ENCODE results near the gene RPLP2.

Gene RPLP2

GRCh38 chr11:831118-831864, 21.5 kb downstream of the RPLP2 start:
- H3K4me2 ChIP-seq (ENCODE audit: low read depth, low read length) = peak overlapping the region; percentile 85; the same call in 1 of the 2 replicates

GRCh38 chr11:831961-832528, 22.3 kb downstream of the RPLP2 start:
- Histone ChIP-seq H2AFZ (ENCODE audit: low read length) (peak overlapping the region; percentile 78), H3K27ac (ENCODE audit: low read length) (no peak overlapping the region), H3K36me3 (replicated peaks; ENCODE audit: insufficient read depth, low read length) (no peaks in the 10 kb centered on the region), H3K27me3 (replicated peaks; ENCODE audit: insufficient read depth, low read length) (peaks cover 15% of the 10 kb centered on the region), H3K79me2 (ENCODE audit: low read length) (peaks cover 6% of the 10 kb centered on the region), H3K9ac (ENCODE audit: low read length) (peak overlapping the region; percentile 50; the same call in 1 of the 2 replicates), H4K20me1 (ENCODE audit: insufficient read depth, low read length) (no peaks in the 10 kb centered on the region), H3K4me2 (ENCODE audit: low read depth, low read length) (peak overlapping the region; percentile 90), H3K9me3 (replicated peaks; ENCODE audit: insufficient read depth, low read length) (no peaks in the 10 kb centered on the region), H3K4me1 (ENCODE audit: low read length) (peaks cover 21% of the 10 kb centered on the region), H3K9me2 (replicated peaks; ENCODE audit: insufficient read depth, low read length) (no peaks in the 10 kb centered on the region), H3K4me3 (ENCODE audit: low read length) (peak overlapping the region; percentile 70), H3F3A (ENCODE audit: insufficient read depth, low read length) (peaks cover 5% of the 10 kb centered on the region; the same call in 1 of the 2 replicates)
- no peak for DNase-seq
- TF ChIP-seq EZH2 (optimal IDR thresholded peaks at IDR 0.05; ENCODE audit: low read depth, low read length) (no peak), CTCF (IDR thresholded peaks at IDR 0.05; ENCODE audit: low read length) (no peak), EZH2phosphoT487 (IDR thresholded peaks at IDR 0.05; ENCODE audit: low read length) (no peak)

More at GRCh38 chr11:831118-831864, 21.5 kb downstream of the RPLP2 start:
- Histone ChIP-seq H3K36me3 (replicated peaks; ENCODE audit: insufficient read depth, low read length) (no peaks in the 10 kb centered on the region), H3K27me3 (replicated peaks; ENCODE audit: insufficient read depth, low read length) (peaks cover 15% of the 10 kb centered on the region), H3F3A (ENCODE audit: insufficient read depth, low read length) (peaks cover 8% of the 10 kb centered on the region), H4K20me1 (ENCODE audit: insufficient read depth, low read length) (no peaks in the 10 kb centered on the region), H3K4me1 (ENCODE audit: low read length) (peaks cover 24% of the 10 kb centered on the region), H3K79me2 (ENCODE audit: low read length) (peaks cover 6% of the 10 kb centered on the region), H3K9ac (ENCODE audit: low read length) (no peak overlapping the region), H3K27ac (ENCODE audit: low read length) (no peak overlapping the region), H3K9me2 (replicated peaks; ENCODE audit: insufficient read depth, low read length) (no peaks in the 10 kb centered on the region), H3K4me3 (ENCODE audit: low read length) (no peak overlapping the region), H2AFZ (ENCODE audit: low read length) (no peak overlapping the region), H3K9me3 (replicated peaks; ENCODE audit: insufficient read depth, low read length) (no peaks in the 10 kb centered on the region)
- TF ChIP-seq EZH2 (optimal IDR thresholded peaks at IDR 0.05; ENCODE audit: low read depth, low read length) = no peak
- DNase-seq = no peak

- no peak within 1 kb of the TSS for H3K27ac ChIP-seq (ENCODE audit: low read length)
- TF ChIP-seq EZH2 (optimal IDR thresholded peaks at IDR 0.05; ENCODE audit: low read depth, low read length) (no peak), CTCF (IDR thresholded peaks at IDR 0.05; ENCODE audit: low read length) (no peak), EZH2phosphoT487 (IDR thresholded peaks at IDR 0.05; ENCODE audit: low read length) (no peak)
- no peaks in the 10 kb centered on the region for H3K9me3 ChIP-seq (replicated peaks; ENCODE audit: insufficient read depth, low read length)
- H4K20me1 ChIP-seq (ENCODE audit: insufficient read depth, low read length) = no peaks in the 10 kb centered on the region
- H3K36me3 ChIP-seq (replicated peaks; ENCODE audit: insufficient read depth, low read length) = no peaks in the 10 kb centered on the region
- H3F3A ChIP-seq (ENCODE audit: insufficient read depth, low read length) = peaks cover 5% of the 10 kb centered on the region; the same call in 1 of the 2 replicates
- peak; percentile 59 for DNase-seq
- peak within 1 kb of the TSS; percentile 93 for H3K4me2 ChIP-seq (ENCODE audit: low read depth, low read length)
- H3K9ac ChIP-seq (ENCODE audit: low read length) = peak within 1 kb of the TSS; percentile 58; the same call in 1 of the 2 replicates
- H3K79me2 ChIP-seq (ENCODE audit: low read length) = peaks cover 6% of the 10 kb centered on the region
- H2AFZ ChIP-seq (ENCODE audit: low read length) = peak within 1 kb of the TSS; percentile 78
- peaks cover 15% of the 10 kb centered on the region for H3K27me3 ChIP-seq (replicated peaks; ENCODE audit: insufficient read depth, low read length)
- H3K4me3 ChIP-seq (ENCODE audit: low read length) = peak within 1 kb of the TSS; percentile 70
- peaks cover 21% of the 10 kb centered on the region for H3K4me1 ChIP-seq (ENCODE audit: low read length)
- no peaks in the 10 kb centered on the region for H3K9me2 ChIP-seq (replicated peaks; ENCODE audit: insufficient read depth, low read length)
Measured at GRCh38 chr11:832529-833113, 22.9 kb downstream of the RPLP2 start, which contains the start of gene CD151. TSS of gene CD151 (plus strand) at chr11:832952. CDS start at chr11:836070, 3,118 bp downstream.
